Sigmoid colon (tissue), 7 donors: ENCODE data around the gene EPHA8. TPM values are rescaled to one million over a fixed set of nuclear protein-coding genes. Genes with fewer than 3 reads are reported as not detected.

Experiments
- DNase-seq: peaks from one replicate; pipeline ENCODE4 v3.0.0-alpha.2; 2019
- H3K27ac ChIP-seq, 4 donors: fragments of 200-600 bp; sonication (generic); one replicate each; pipeline ENCODE4 v1.5.1; 2016 to 2019; ENCODE audit warnings: mild to moderate bottlenecking in 1 of 4
- H3K27me3 ChIP-seq, 3 donors: fragments of 200-600 bp; sonication (generic); one replicate each; pipeline ENCODE4 v1.5.1; 2019; ENCODE audit warnings: mild to moderate bottlenecking in 1 of 3
- H3K36me3 ChIP-seq, 4 donors: fragments of 200-600 bp; sonication (generic); one replicate each; pipeline ENCODE4 v1.5.1; 2016 to 2019
- H3K4me1 ChIP-seq, 4 donors: fragments of 200-600 bp; sonication (generic); one replicate each; pipeline ENCODE4 v1.5.1; 2017 to 2019
- H3K4me3 ChIP-seq, 4 donors: fragments of 200-600 bp; sonication (generic); one replicate each; pipeline ENCODE4 v1.5.1; 2017 to 2019; ENCODE audit warnings: mild to moderate bottlenecking in 2 of 4, moderate library complexity in 1 of 4
- H3K9me3 ChIP-seq, 4 donors: fragments of 200-600 bp in 3 of 4; sonication (generic) in 3 of 4; one replicate each; pipeline versions ENCODE4 v1.5.1 to v1.6.1; 2013 to 2019
- EP300 ChIP-seq, 4 donors: sonication (generic); formaldehyde crosslinking; IDR thresholded peaks; one replicate each; pipeline ENCODE4 v1.6.1; 2017; ENCODE audit warnings: antibody characterized with exemption in 4 of 4
- POLR2A ChIP-seq, 2 donors: fragments of 450-650 bp; IDR thresholded peaks; one replicate each; pipeline ENCODE4 v1.6.1; 2016; ENCODE audit warnings: antibody characterized with exemption in 2 of 2, mild to moderate bottlenecking in 2 of 2, moderate library complexity in 2 of 2
- POLR2AphosphoS5 ChIP-seq, 4 donors: sonication (generic); formaldehyde crosslinking; IDR thresholded peaks; one replicate each; pipeline ENCODE4 v1.6.1; 2017; ENCODE audit warnings: antibody characterized with exemption in 4 of 4
- WGBS, 2 donors: extraction: QIAGEN DNeasy Blood & Tissue Kit; methylation state at CpG; one replicate each; pipeline ENCODE4 v1.1.7; 2013; 5-methylcytosine and 5-hydroxymethylcytosine counted together
- intact Hi-C: fragments of 100-400 bp; cut with DNase I; formaldehyde crosslinking; loops from one replicate; pipeline ENCODE4 v1.15.1; 2023
- polyA plus RNA-seq, 3 donors: library from polyadenylated mRNA; stranded (reverse); fragments of 200-250 nt; gene quantifications; one replicate each; pipeline ENCODE4 v1.2.3, GENCODE V29; 2013
- total RNA-seq, 4 donors: library from RNA; depleted of rRNA; stranded (reverse); fragments of >200 nt; gene quantifications; one replicate each; pipeline ENCODE4 v1.1.0, GENCODE V29; 2016
- TF ChIP-seq, protein P1 (sequence below), 4 experiments: fragments of 450-650 bp in 3 of 4; fragments of 200-600 bp in 1 of 4; IDR thresholded peaks; one replicate each; pipeline ENCODE4 v1.5.1; 2016 to 2019; ENCODE audit warnings: antibody characterized with exemption in 4 of 4, mild to moderate bottlenecking in 3 of 4, moderate library complexity in 2 of 4
- donor health status: healthy with polysubstance abuse.
- donor health status: Bipolar disorder and iron deficiency.
- donor health status: healthy.

The EPHA8 gene
- total and polyA plus RNA-seq, 7 donors = not detected

DNA sequence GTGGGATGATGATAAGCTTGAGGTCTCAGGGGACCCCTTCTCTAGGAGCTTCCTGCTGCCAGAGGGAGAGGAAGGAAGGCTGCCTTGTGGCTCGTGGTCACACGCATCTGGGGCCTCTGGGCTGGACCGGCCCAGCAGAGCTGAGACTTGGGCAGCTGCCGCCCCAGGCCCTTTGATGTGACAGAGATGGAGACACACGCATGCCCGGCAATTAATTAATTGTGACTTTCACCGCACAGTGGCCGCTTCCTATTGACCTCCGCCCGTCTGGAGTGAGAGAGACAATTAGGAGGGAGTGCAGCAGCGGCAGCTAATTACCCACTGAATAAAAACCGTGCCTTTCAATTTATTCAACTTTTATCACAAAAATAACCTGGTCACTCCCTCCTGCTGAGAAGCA is 56.5 kb downstream of the EPHA8 start:
- no peak for DNase-seq
- H3K36me3 ChIP-seq = no peaks in the 10 kb centered on the region
- intact Hi-C loops = no loop called here
- H3K4me3 ChIP-seq = no peak overlapping the region
- no peak for TF ChIP-seq EP300 (IDR thresholded peaks at IDR 0.05)
- TF ChIP-seq POLR2AphosphoS5 (IDR thresholded peaks at IDR 0.05) = no peak
- TF ChIP-seq, protein P1, sequence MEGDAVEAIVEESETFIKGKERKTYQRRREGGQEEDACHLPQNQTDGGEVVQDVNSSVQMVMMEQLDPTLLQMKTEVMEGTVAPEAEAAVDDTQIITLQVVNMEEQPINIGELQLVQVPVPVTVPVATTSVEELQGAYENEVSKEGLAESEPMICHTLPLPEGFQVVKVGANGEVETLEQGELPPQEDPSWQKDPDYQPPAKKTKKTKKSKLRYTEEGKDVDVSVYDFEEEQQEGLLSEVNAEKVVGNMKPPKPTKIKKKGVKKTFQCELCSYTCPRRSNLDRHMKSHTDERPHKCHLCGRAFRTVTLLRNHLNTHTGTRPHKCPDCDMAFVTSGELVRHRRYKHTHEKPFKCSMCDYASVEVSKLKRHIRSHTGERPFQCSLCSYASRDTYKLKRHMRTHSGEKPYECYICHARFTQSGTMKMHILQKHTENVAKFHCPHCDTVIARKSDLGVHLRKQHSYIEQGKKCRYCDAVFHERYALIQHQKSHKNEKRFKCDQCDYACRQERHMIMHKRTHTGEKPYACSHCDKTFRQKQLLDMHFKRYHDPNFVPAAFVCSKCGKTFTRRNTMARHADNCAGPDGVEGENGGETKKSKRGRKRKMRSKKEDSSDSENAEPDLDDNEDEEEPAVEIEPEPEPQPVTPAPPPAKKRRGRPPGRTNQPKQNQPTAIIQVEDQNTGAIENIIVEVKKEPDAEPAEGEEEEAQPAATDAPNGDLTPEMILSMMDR (IDR thresholded peaks at IDR 0.05) = no peak
- no peak for TF ChIP-seq POLR2A (IDR thresholded peaks at IDR 0.05)
- no peak overlapping the region for H3K27ac ChIP-seq
- 60 to 61% methylated on average over 12 of the region's 12 CpGs for WGBS, 2 donors
- H3K9me3 ChIP-seq = no peaks in the 10 kb centered on the region
- peaks cover 0 to 86% (median 50%) of the 10 kb centered on the region in 3 donors for H3K27me3 ChIP-seq
- H3K4me1 ChIP-seq = no peaks in the 10 kb centered on the region

DNA sequence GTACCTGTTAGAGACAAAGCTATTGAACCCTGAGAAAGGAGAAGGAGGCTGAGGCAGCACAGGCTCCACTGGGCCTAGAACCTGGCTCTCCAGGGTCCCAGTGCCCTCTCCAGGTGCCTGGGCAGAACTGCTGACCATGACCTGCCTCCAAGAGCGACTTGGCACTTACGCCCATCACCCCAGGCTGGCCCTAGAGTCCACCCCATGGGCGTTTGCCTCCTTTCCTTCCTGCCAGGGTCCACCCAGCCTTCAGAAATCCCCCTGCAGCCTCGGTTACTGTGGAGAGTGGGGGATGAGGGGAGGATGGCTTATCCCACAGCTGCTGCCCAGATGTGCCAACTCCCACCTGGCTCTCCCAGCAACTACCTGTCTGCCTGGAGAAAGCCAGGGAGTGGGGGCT is 58.5 kb downstream of the EPHA8 start:
- Histone ChIP-seq H3K4me1 (no peaks in the 10 kb centered on the region), H3K27me3 (peaks cover 3 to 87% (median 57%) of the 10 kb centered on the region in 3 donors), H3K9me3 (no peaks in the 10 kb centered on the region), H3K4me3 (no peak overlapping the region), H3K27ac (no peak overlapping the region), H3K36me3 (no peaks in the 10 kb centered on the region)
- 56 to 60% methylated on average over 4 of the region's 4 CpGs for WGBS, 2 donors
- no peak for DNase-seq
- intact Hi-C loops = no loop called here
- TF ChIP-seq EP300 (IDR thresholded peaks at IDR 0.05) (no peak), POLR2A (IDR thresholded peaks at IDR 0.05) (no peak), POLR2AphosphoS5 (IDR thresholded peaks at IDR 0.05) (no peak)
- TF ChIP-seq, protein P1 (IDR thresholded peaks at IDR 0.05) = no peak

DNA sequence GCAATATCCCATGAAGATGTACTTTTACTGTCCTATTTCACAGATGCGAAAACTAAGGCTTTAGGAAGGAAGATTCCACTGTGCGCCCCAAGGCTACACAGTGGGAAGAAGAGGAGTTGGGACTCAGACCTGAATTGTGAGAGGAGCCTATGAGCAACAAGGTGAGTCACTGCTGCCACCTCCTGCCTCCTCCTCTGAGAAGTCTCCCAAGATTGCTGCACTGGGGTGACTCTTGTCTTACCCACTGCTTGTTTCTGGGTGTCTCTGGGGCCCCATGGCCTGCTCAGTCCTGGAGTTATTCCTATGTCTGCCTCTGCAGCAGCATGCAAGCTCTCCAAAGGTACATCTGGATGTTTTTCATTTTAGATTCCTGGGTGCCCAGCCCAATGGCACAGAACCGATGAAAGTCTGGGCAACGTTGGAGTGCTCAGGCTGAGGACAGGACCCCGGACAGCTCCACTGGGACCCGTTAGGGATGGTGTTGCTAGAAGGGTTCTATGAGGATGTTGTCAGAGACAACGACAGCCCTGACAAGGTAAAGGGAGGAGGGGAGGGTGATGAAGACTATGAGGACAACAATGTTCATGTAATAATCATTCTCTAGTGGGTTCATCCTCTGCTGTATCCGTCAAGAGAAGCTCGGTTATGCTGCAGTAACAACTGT is 62.1 kb downstream of the EPHA8 start:
- Histone ChIP-seq H3K27me3 (peaks cover 3 to 77% (median 58%) of the 10 kb centered on the region in 3 donors), H3K9me3 (no peaks in the 10 kb centered on the region), H3K4me1 (no peaks in the 10 kb centered on the region), H3K4me3 (no peak overlapping the region), H3K27ac (no peak overlapping the region), H3K36me3 (no peaks in the 10 kb centered on the region)
- intact Hi-C loops = no loop called here
- WGBS, 2 donors = 37 to 39% methylated on average over 9 of the region's 9 CpGs
- TF ChIP-seq EP300 (IDR thresholded peaks at IDR 0.05) (no peak), POLR2AphosphoS5 (IDR thresholded peaks at IDR 0.05) (no peak), POLR2A (IDR thresholded peaks at IDR 0.05) (no peak)
- TF ChIP-seq, protein P1 (IDR thresholded peaks at IDR 0.05) = no peak
- DNase-seq = no peak

DNA sequence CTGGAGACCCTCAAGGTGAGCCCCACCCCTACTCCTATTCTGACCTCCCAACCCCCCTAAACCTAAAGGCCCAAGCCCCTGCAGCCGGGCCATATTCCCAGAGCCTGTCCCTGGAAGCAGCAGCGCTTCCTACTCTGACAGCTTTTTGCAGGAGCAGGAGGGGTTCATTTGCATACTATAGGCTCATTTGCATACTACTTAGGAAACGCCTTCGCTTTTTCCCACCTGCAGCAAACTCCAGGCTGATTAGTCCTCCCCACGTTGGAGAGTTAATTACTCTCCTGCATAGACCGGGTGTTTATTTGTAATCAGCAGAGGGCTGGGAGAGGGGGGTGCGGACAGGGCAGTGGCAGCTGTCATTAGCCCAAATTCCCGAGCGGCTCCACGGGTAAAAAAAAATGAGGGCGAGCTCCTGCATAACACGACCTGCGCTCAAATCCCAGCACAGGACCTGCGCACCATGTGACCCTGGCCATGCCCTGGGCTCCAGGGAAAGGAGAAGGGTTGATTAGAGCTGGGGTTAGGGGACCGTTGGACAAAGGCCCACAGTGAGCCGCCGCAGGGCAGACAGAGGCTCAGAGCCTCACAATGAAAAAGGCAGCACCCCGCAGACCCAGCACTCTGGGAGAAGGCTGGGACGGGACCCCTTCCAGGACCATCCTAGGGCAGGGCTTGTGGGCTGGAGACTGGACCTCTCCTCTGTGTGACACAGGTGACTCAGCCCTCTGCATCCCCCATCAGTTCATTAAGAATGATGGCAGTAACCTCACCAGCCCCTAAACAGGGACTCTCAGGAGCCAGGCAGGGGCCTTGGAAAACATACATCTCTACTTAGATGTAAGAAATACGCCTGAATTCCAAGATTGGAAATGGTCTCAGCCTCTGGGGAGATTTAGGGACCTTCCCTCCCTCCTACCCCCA is 63.2 kb downstream of the EPHA8 start:
- Histone ChIP-seq H3K36me3 (no peaks in the 10 kb centered on the region), H3K4me1 (no peaks in the 10 kb centered on the region), H3K27ac (no peak overlapping the region), H3K27me3 (peaks cover 3 to 68% (median 48%) of the 10 kb centered on the region in 3 donors), H3K9me3 (no peaks in the 10 kb centered on the region), H3K4me3 (no peak overlapping the region)
- intact Hi-C loops = no loop called here
- 16 to 24% methylated on average over 20 of the region's 20 CpGs for WGBS, 2 donors
- TF ChIP-seq, protein P1 (IDR thresholded peaks at IDR 0.05) = no peak
- TF ChIP-seq EP300 (IDR thresholded peaks at IDR 0.05) (no peak), POLR2AphosphoS5 (IDR thresholded peaks at IDR 0.05) (no peak), POLR2A (IDR thresholded peaks at IDR 0.05) (no peak)
- no peak for DNase-seq
